A549 (cell line): Measurements from ENCODE around the gene FRY. TPM values are rescaled to one million over a fixed set of nuclear protein-coding genes. Genes with fewer than 3 reads are reported as not detected.

Experiments used
- ATAC-seq, 2 experiments: fragments of 200-7000 bp in 1 of 2; fragments of >200 bp in 1 of 2; cut with Nextera tagmentation in 1 of 2; cut with Tn5 transposase in 1 of 2; 3 replicates each; pipeline versions ENCODE4 v1.8.0 to v1.9.1; 2018 to 2020; ENCODE audit warnings: mild to moderate bottlenecking in 1 of 2, moderate library complexity in 1 of 2
- CTCF ChIA-PET: fragments of 300-600 bp; sonication (Branson Sonifier 250); formaldehyde crosslinking; extraction: SDS; loops from one replicate; lab custom pipeline; 2021; ENCODE audit warnings: antibody characterized with exemption, inconsistent platforms; lab: Yijun Ruan, JAX
- POLR2A ChIA-PET: fragments of 350-600 bp; formaldehyde crosslinking; extraction: SDS; loops from one replicate; lab custom pipeline; 2021; ENCODE audit warnings: antibody characterized with exemption, inconsistent platforms; lab: Yijun Ruan, JAX
- DNase-seq, 2 experiments: peaks; one replicate each; pipeline versions ENCODE4 v3.0.0 to v3.0.0-alpha.2; 2011 to 2016; ENCODE audit warnings: low read depth in 1 of 2, low spot score in 1 of 2
- FAIRE-seq: peaks from 2 replicates; lab custom pipeline; 2011; peaks lifted over from hg19 to GRCh38; lab: Jason Lieb, UNC
- H3K27ac ChIP-seq, 2 experiments: fragments of >200 bp; sonication (Bioruptor Twin); formaldehyde crosslinking; 3 replicates each; pipeline ENCODE4 v1.5.1; 2016 to 2017
- H3K4me1 ChIP-seq: fragments of >200 bp; sonication (Bioruptor Twin); formaldehyde crosslinking; 3 replicates; pipeline ENCODE4 v1.6.1; 2016
- H3K4me2 ChIP-seq: fragments of >200 bp; sonication (Bioruptor Twin); formaldehyde crosslinking; 3 replicates; pipeline ENCODE4 v1.6.1; 2016
- H3K4me3 ChIP-seq: fragments of >200 bp; sonication (Bioruptor Twin); formaldehyde crosslinking; 3 replicates; pipeline ENCODE4 v1.5.1; 2016
- H3K9me3 ChIP-seq: fragments of >200 bp; sonication (Bioruptor Twin); formaldehyde crosslinking; 3 replicates; pipeline ENCODE4 v1.6.1; 2016
- BHLHE40 ChIP-seq: IDR thresholded peaks from 2 replicates; pipeline ENCODE4 v1.6.1; 2012; ENCODE audit warnings: low read depth, low read length, inconsistent platforms
- CBX8 ChIP-seq: fragments of 200-600 bp; sonication (generic); IDR thresholded peaks from 2 replicates; pipeline ENCODE4 v1.6.1; 2016
- CHD2 ChIP-seq: fragments of 150-350 bp; IDR thresholded peaks from 2 replicates; pipeline ENCODE4 v1.6.1; 2014; ENCODE audit warnings: low read length; ENCODE audit not compliant: partially characterized antibody
- CTCF ChIP-seq: fragments of >200 bp; sonication (Bioruptor Twin); formaldehyde crosslinking; IDR thresholded peaks from 3 replicates; pipeline ENCODE4 v1.5.1; 2016
- E2F6 ChIP-seq: IDR thresholded peaks from 2 replicates; pipeline ENCODE4 v1.6.1; 2012; ENCODE audit warnings: low read depth, borderline replicate concordance
- EHF ChIP-seq: fragments of 250-450 bp; sonication (Bioruptor Pico); IDR thresholded peaks from 2 replicates; pipeline ENCODE4 v1.5.0; 2020; ENCODE audit warnings: mild to moderate bottlenecking
- ESRRA ChIP-seq: fragments of 150-350 bp; IDR thresholded peaks from 2 replicates; pipeline ENCODE4 v1.6.1; 2014; ENCODE audit warnings: mild to moderate bottlenecking, low read length, borderline replicate concordance
- FOSL2 ChIP-seq, 2 experiments: fragments of 450-650 bp in 1 of 2; fragments of >200 bp in 1 of 2; sonication (Bioruptor Twin) in 1 of 2; formaldehyde crosslinking; IDR thresholded peaks; 2 replicates each; pipeline versions ENCODE4 v1.5.0 to v1.6.1; 2016 to 2020; ENCODE audit warnings: mild to moderate bottlenecking in 1 of 2, moderate library complexity in 1 of 2
- HES2 ChIP-seq: fragments of >200 bp; sonication (Bioruptor Twin); formaldehyde crosslinking; IDR thresholded peaks from 2 replicates; pipeline ENCODE4 v1.6.1; 2016
- HOXB13 ChIP-seq: fragments of 250-450 bp; sonication (Bioruptor Pico); IDR thresholded peaks from 2 replicates; pipeline ENCODE4 v1.5.0; 2020; ENCODE audit warnings: low read depth, mild to moderate bottlenecking, moderate library complexity
- JUNB ChIP-seq: fragments of >200 bp; sonication (Bioruptor Twin); formaldehyde crosslinking; IDR thresholded peaks from 2 replicates; pipeline ENCODE4 v1.6.1; 2016
- MAZ ChIP-seq: fragments of 150-350 bp; IDR thresholded peaks from 2 replicates; pipeline ENCODE4 v1.6.1; 2014; ENCODE audit warnings: antibody characterized with exemption, low read depth, low read length, borderline replicate concordance
- MYC ChIP-seq: IDR thresholded peaks from 2 replicates; pipeline ENCODE4 v1.6.1; 2012; ENCODE audit warnings: mild to moderate bottlenecking, inconsistent platforms, low read length, improper control_type of control experiment, borderline replicate concordance
- NFE2L2 ChIP-seq: fragments of 150-350 bp; conservative IDR thresholded peaks from 2 replicates; pipeline ENCODE4 v1.6.1; 2014; ENCODE audit warnings: low read length
- RCOR1 ChIP-seq: fragments of 150-350 bp; IDR thresholded peaks from 2 replicates; pipeline ENCODE4 v1.6.1; 2014; ENCODE audit warnings: antibody characterized with exemption, low read length, low read depth
- REST ChIP-seq: fragments of 200-600 bp; sonication (generic); IDR thresholded peaks from 2 replicates; pipeline ENCODE4 v1.6.1; 2016; ENCODE audit warnings: antibody characterized with exemption, mild to moderate bottlenecking, moderate library complexity
- RNF2 ChIP-seq: fragments of 200-600 bp; sonication (generic); IDR thresholded peaks from 2 replicates; pipeline ENCODE4 v1.6.1; 2016; ENCODE audit warnings: low read depth, mild to moderate bottlenecking, antibody characterized with exemption, moderate library complexity, borderline replicate concordance
- SMC3 ChIP-seq: fragments of >200 bp; sonication (Bioruptor Twin); formaldehyde crosslinking; IDR thresholded peaks from 3 replicates; pipeline ENCODE4 v1.6.1; 2018; ENCODE audit warnings: inconsistent platforms
- USF2 ChIP-seq: fragments of 450-650 bp; IDR thresholded peaks from 2 replicates; pipeline ENCODE4 v1.6.1; 2014; ENCODE audit warnings: antibody characterized with exemption
- ZC3H11A ChIP-seq: fragments of 450-650 bp; IDR thresholded peaks from 2 replicates; pipeline ENCODE4 v1.6.1; 2014; ENCODE audit warnings: antibody characterized with exemption, mild to moderate bottlenecking
- WGBS: methylation state at CpG from one replicate; pipeline ENCODE4 v1.1.6; 2017; ENCODE audit errors: missing lambda C conversion rate; 5-methylcytosine and 5-hydroxymethylcytosine counted together
- polyA plus RNA-seq, 4 experiments: library from polyadenylated mRNA; depleted of rRNA in 3 of 4; stranded (reverse); fragments of >200 nt; fragmentation: RNase III in 1 of 4; extraction: RNeasy Plus Mini Kit Qiagen cat#74134 plus additional on column Dnase treatment in 1 of 4; gene quantifications; 2 replicates in 3 of 4; 3 replicates in 1 of 4; pipeline ENCODE4 v1.2.3, GENCODE V29; 2011 to 2017

FRY gene
- polyA plus RNA-seq, 2 of the 4 experiments (the other 2 are of a cell fraction) = 0.08 to 0.26 TPM

- ChIA-PET POLR2A (no interaction called here), CTCF (no interaction called here)
- no peak overlapping the region for H3K27ac ChIP-seq
- ATAC-seq = no peak
- H3K4me2 ChIP-seq = no peak overlapping the region
- no peak for DNase-seq
- TF ChIP-seq BHLHE40 = no peak
- H3K4me3 ChIP-seq = no peak overlapping the region
- H3K9me3 ChIP-seq = no peaks in the 10 kb centered on the region
- no peaks in the 10 kb centered on the region for H3K4me1 ChIP-seq
- FAIRE-seq = no peak
Measured at GRCh38 chr13:32105653-32106313, 74.2 kb downstream of the FRY start.

GRCh38 chr13:32107474-32107873, 75.9 kb downstream of the FRY start:
- ATAC-seq = no peak
- H3K4me3 ChIP-seq = no peak overlapping the region
- no peaks in the 10 kb centered on the region for H3K4me1 ChIP-seq
- WGBS = 50% methylated on average over 2 of the region's 4 CpGs
- no peak for FAIRE-seq
- H3K27ac ChIP-seq = no peak overlapping the region
- TF ChIP-seq NFE2L2 = no peak
- no peak for TF ChIP-seq HOXB13
- no peak for TF ChIP-seq RCOR1
- no peak for TF ChIP-seq MAZ
- no peak for TF ChIP-seq REST
- no peak for TF ChIP-seq JUNB
- no peak for TF ChIP-seq CBX8
- POLR2A ChIA-PET = no interaction called here
- CTCF ChIA-PET = no interaction called here
- no peak overlapping the region for H3K4me2 ChIP-seq
- no peaks in the 10 kb centered on the region for H3K9me3 ChIP-seq
- DNase-seq = no peak

GRCh38 chr13:32107973-32108372, 76.4 kb downstream of the FRY start:
- Histone ChIP-seq H3K4me3 (no peak overlapping the region), H3K4me1 (no peaks in the 10 kb centered on the region), H3K9me3 (no peaks in the 10 kb centered on the region), H3K4me2 (no peak overlapping the region), H3K27ac (no peak overlapping the region)
- POLR2A ChIA-PET = no interaction called here
- DNase-seq (no peak), ATAC-seq (no peak), FAIRE-seq (no peak)
- no peak for TF ChIP-seq USF2
- no peak for TF ChIP-seq ZC3H11A
- TF ChIP-seq RNF2 = no peak
- TF ChIP-seq FOSL2 (IDR thresholded peaks at IDR 0.05) = no peak
- no peak for TF ChIP-seq FOSL2 (CRISPR knock-in tag; IDR thresholded peaks at IDR 0.05)
- TF ChIP-seq CTCF = no peak
- TF ChIP-seq MYC = no peak
- TF ChIP-seq JUNB = no peak
- TF ChIP-seq HES2 = no peak
- TF ChIP-seq ESRRA = no peak
- no peak for TF ChIP-seq EHF
- no peak for TF ChIP-seq E2F6
- TF ChIP-seq CHD2 = no peak
- TF ChIP-seq SMC3 = no peak
- WGBS = 48% methylated on average over 2 of the region's 2 CpGs
- CTCF ChIA-PET = no interaction called here
